GM18508 (cell line): ENCODE data around the gene KCNQ2.

ENCODE experiments used
- ATAC-seq: cut with Tn5 transposase; IDR thresholded peaks from one replicate; pipeline ENCODE4 v1.9.1; 2021; ENCODE audit warnings: moderate number of reproducible peaks; ENCODE audit not compliant: insufficient read depth, unreplicated experiment

The KCNQ2 gene

DNA sequence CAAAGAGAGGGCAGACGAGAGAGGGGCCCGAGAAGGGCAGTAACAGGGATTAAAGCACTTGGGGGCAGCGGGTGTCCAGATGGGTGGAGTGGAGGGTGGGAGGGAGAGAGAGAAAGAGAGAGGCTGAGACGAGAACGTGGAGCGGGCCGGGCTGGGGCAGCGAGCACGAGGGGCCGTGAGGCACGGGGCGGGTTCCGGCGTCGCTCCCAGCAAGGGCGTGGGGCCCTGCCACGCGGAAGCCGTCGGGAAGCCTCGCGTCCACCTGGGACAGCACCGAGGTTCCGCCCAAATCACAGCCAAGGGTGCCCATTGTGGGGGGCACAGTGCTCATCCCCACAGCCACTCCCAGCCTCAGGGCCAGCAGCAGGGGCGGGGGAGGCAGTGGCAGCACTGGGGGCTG is 49.8 kb downstream of the KCNQ2 start:
- no peak for ATAC-seq

DNA sequence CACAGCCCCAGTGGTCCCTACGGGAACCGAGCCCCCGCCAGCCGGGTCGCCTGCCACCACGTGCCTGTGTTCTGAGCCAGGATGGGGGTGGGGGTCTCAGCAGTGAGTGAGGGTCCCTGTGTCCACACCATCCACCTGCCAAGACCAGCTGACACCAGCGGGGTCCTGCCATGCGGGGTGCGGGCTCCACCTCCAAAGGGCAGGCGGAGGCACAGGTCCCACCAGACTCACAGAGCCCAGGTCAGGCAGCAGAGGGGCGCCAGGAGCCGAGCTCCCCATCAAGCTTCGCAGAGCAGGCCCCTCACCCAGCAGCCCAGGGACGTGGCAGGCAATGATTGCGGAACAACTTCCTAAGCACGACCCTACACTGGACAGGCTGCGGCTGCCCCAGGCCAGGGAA is 50.5 kb downstream of the KCNQ2 start:
- ATAC-seq, result no peak

DNA sequence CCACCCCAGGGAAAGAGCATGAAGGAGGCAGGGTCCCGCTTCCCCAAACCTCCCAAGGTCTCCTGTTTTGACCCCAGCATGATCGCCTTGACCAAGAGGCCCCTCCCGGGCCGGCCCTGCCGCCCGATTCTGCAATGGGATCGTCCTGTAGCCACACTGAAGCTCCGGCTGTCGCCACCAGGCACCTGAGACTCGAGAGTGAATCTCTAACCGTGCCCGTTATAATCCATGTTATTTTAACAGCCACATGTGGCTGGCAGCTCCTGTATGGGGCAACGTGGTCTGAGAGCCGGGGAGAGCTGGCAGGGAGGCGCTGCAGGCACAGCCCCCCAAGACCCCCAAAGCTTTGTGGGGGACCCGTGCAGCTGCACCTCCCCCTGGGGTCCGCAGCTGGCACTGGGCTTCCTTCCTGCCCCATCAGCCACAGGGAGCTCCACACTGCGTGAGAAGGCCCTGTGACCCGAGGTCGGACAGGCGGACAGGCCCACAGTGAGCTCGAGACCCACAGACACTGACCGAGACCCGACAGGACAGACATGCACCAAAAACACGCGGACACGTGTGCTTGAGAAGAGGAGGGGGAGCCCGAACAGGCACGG is 51.3 kb downstream of the KCNQ2 start:
- no peak for ATAC-seq

DNA sequence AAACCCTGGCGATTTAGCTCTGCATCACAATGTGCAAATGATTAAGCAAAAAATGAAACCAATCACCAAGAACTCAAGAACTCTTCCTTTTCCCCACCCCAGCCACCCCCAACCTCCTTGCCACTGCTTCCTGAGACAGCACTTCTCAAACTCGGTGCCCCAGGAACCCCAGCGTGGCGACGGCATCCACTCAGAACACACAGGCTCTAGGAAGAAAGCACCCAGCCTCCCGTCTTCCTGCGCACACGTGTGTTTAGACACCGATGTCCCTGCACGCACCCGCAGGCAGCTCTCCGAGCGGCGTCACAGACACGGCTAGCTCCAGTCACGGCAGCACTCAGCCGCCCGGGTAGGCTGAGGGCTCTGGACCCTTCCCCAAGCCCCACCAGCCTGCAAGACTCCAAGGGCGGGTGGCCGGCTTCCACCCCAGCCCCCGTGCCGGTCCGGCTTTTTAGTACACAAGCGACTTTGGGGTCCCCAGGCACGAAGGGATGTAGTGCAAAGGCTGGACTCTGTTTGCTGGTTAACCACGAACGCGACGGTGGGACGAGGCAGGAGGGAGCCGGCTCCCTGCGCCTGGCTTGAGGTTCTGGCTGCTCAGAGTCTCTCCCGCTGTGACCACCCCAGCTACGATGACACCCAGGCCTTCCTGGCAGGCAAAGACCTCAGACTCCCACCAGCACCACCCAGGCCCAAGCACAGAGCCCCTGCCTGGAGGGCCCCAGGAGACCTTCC is 51.9 kb downstream of the KCNQ2 start:
- no peak for ATAC-seq

DNA sequence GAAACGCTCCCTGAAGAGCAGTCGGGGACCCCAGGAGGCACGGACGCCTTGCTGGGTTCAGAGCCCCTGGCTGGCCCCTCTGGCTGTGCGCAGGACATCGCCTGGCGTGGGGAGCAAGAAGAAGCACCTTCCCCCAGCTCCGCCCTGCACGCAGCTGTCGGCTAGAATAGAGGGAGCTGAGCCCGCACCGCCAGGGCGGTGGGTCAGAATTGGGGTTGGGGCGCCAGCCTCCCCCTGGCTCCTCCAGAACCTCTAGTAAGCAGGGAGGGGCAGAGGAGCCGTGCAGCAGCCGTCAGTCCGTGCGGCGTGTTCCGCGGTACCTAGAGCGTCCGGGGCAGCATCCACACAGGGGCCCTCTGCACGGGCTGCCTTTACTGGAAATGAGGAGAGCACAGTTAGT is 53.2 kb downstream of the KCNQ2 start:
- no peak for ATAC-seq

DNA sequence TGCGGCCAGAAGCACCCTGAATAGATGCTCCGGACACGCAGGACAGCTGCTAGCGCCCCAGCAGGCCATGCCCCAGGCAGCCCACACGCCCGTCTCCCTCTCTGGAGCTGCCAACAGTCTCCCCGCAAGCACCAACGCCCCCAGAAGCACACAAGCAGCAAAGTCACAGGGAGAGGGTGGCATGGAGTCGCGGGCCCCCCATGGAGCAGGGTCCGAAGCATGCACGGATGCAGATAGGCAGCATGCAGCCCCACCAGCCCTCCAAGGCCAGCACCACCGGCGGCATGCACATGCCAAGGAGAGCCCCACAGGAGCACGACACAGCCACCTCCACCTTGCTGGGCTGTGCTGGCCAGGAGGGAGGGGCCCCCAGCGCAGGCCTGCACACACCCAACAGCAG is 53.8 kb downstream of the KCNQ2 start:
- ATAC-seq, result no peak

DNA sequence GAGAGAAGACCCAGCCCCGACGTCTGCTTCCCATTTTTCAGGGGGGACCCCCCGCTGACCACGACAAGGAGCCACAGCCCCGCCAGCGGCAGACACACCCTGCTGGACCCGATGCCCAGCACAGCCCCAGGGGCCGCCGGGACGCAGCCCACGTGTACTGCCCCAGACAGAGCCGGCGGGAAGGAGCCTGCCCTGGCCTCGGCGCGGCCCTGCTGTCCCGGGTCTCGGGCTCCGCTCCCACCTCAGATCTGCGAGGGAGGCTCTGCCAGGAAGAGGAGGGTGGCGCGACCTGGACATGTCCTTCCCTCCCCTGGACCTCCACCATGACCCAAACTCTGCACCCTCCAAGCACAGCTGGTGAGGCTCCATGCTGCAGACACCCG is 54.7 kb downstream of the KCNQ2 start:
- no peak for ATAC-seq

DNA sequence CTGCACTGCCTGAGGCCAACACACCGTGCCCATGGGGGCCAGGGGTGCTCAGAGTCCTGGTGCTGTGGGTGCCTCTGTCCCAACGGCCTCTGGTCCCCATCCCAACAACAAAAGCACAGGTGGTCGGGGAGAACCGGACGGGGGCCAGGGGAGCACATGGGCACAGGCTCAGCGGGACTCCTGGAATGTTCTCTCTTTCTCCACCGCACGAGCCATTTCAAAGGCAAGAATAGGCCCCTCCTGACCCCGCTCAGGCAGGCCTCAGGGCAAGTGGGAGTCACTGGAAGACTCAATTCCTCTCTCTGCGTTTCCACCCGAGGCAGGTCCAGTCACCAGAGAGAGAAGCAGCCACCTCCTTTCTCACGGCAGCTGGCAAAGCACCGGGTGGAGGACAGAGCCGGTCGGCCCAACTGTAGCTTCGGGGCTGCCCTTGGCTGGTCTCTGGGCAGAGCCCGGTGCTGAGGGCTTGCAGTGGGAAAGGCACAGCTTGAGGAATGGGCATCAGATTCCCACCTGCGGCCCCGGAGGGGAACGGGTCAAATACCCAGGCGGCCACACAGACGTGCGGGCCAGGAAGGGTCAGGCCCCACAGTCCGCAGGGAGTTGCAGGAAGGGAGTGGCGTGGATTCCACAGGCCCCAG is 55.2 kb downstream of the KCNQ2 start:
- ATAC-seq, result no peak

DNA sequence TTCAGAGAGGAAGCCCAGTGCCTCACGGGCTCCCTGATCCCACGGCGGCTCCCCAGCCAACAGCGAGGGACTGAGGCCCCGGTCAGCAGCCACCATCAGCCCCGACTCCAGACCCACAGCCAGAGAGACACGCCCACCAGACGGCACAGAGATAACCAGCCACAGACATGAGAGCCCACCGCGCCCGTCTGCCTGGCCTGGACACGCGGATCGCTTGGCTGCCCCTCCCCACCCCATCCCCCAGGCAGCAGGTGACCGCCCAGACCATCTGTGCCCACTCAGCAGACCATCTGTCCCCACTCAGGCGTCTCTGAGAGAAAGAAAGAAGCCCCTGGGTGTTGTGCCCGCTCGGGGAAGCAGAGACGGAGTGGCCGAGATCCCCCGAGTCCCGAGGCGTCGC is 55.8 kb downstream of the KCNQ2 start:
- ATAC-seq, result no peak

DNA sequence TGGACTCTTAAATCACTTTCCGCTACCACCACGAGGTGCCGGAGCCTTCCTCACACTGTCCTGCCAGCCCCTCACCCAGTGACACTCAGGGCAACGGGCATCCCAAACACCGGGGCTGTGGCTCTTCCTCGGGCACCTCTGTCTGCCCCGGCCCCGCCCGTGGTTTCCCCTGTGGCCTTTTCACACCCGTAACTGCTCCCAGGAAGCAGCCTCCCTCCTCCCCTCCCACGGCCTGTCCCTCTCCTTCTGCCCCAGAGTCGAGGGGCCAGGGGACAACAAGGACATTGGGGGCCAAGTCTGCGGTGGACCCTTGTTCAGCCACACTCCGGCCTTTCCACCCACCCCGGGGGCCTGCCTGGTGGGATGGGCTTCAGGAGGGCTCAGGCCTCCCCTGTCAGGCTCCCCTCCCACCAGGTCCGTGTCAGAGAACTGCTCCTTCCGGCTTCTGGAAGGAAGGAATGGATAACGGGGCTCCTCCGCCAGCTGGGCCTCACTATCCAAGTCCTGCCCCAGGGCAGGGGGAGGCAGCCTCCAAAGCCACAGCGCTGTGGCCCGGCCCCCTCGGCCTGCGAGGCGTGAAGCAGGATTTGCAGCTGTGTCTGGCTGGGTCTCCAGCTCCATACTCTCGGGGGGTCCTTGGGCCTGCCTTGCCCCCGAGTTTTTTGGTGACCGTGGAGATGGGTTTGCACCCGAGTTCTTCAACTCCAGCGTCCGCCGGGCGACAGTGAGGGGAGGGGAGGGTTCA is 56.6 kb downstream of the KCNQ2 start:
- ATAC-seq, result no peak

DNA sequence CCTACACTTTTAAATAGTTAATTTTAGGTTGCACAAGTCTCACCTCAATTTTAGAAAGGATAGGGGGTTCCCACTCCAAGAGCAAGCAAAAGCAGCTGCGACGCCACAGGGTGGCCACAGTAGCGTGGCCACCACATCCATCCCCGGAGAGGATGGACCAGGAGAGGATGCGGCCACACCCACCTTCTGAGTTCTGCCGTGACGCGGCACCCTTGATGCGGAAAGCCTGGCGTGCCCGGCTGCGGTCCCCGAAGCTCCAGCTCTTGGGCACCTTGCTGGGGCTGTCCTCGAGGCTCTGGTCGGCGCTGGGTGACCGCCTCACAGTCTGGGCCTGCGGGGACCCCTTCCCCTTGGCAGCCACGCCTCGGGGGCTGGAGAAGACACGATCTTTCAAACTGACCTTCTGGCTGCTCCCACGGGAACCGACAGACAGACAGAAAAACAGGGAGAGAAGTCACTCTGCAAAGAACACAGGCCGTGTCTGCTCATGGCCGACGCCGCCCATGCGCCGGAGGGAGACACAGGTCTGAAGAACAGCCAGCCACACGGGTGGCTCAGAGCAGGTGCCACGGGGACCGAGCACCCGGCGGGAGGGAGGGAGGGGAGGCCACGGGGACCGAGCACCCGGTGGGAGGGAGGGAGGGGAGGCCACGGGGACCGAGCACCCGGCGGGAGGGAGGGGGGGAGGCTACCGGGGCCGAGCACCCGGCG is 57.6 kb downstream of the KCNQ2 start:
- ATAC-seq, result no peak

DNA sequence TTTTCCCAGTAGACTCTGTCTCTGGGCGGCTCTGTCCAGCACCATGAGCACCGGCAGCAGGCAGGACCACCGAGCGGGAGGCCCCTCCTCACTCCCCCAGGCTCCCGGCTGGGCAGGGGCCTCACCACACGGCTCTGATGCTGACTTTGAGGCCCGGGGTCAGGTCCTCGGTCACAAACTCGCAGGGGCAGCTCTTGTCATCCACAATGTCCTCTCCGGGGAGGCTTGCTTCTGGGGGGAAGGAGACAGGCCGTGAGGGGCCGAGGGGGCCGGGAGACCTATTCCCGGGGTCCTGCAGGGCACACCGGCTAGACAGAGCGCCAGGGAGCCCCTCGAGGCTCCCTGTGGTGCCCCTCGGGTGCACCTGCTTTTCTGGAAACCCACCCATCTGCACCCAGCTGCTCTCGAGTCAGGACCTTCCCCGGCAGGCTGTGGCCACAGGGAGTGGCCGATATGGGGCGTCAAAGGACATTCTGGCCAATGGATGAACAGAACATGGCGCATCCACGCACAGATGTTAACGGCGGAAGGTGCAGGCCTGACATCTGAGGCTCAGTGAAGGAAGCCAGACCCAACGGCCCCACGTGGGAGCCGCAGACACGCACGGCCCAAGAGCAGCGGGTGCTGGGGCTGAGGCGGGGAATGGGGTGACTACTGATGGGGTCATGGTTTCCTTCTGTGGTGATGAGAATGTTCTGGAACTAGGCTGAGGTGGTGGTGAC is 58.3 kb downstream of the KCNQ2 start:
- no peak for ATAC-seq

DNA sequence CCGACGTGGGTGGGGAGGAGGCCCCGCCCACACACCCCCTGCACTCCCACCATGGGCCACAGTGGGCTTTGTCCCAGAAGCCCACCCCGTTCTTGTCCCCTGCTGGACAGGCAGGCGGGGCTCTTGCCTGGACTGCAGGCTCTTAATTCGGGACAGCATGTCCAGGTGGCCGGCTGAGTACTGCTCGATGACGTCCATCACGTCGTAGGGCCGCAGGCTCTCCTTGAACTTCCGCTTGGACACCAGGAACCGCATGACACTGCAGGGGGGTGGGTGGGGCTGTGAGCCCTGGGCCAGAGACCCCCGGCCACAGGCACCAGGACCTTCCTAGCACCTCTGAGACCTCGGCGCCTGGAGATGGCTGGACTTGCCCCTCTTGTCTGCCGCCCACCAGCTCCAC is 59.1 kb downstream of the KCNQ2 start:
- no peak for ATAC-seq

DNA sequence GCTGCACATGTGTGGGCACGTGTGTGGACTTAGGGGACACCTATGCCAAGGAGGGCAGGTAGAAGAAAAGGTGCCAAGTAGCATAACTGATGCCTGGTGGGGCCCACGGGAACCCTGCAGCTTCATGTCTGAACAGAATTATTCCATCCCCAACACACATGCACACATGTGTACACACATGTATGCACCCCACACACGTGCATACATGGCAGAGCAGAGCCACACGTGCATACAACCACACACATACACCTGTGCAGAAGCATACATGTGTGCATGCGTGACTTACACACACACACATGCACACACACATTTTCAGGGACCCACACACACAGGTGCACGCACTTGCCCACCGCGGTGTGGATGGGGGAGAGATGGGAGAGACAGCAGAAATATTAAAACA is 59.6 kb downstream of the KCNQ2 start:
- ATAC-seq, result no peak

DNA sequence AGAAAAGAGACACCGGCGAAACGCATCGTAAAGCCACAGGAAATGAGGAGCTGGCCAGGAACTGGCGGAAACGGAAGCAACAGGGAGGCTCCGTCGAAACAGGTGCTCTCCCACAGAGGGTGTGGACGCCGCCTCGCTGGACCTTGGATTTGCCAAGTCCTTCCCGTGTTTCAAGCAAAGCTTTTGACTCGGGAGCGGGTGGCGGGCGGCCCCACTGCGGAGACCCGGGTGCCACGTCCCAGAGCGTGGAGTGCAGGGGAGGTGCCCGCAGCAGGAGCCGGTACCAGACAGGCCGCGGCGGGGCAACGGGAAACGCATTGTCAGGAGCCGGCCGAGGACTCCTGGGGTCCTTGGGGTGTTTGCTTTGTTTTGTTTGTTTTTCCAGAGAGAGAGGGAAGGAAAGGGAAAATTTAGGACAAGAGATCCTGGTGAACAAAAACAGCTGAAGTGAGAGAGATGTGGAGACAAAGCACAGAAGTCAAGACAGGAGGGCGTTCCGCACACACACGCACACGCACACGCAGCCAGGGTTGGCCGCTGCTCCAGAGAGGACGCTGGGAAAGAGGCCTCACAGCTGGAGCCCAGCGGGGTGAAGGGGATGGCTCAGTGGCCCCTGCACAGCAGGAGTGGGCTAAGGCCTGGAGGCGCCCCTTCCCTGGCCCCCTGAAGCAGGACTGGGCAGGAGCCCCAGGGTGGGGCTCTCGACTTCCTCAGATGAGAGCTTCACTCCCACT is 60.4 kb downstream of the KCNQ2 start:
- no peak for ATAC-seq

DNA sequence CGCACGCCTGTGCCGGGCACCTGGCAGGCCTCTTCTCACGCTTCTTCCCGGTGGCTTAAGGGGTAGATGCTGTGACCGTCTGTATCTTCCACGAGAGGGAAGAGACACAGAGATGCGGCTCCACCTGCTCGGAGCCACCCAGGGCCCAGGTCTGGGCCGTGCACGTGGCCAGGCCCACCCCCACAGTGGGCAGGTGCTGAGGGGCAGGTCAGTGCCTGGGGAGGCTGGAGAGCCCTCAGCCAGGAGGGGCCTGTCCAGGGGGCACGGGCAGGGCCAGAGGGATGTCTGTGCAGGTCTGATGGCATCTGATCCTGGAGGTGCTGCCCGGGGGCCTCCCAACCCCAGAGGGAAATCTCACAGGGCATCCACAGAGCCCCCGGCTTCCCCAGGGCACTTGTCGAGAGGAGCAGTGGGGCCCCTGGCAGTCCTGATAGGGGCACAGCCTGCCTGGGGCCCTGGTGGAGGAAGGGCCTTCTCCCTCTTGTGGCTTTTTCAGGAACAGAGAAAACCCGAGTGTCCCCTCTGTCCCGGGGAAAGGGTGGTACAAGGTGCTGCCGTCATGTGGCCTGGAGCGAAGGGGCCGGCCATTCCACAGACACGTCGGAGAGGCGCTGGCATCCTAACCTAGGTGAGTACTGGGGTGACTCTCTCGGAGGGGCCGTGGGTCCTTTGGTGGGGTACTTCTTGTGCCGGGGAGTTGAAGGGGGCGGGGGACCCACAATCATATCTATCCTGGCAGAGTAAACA is 61.1 kb downstream of the KCNQ2 start:
- ATAC-seq, result no peak

DNA sequence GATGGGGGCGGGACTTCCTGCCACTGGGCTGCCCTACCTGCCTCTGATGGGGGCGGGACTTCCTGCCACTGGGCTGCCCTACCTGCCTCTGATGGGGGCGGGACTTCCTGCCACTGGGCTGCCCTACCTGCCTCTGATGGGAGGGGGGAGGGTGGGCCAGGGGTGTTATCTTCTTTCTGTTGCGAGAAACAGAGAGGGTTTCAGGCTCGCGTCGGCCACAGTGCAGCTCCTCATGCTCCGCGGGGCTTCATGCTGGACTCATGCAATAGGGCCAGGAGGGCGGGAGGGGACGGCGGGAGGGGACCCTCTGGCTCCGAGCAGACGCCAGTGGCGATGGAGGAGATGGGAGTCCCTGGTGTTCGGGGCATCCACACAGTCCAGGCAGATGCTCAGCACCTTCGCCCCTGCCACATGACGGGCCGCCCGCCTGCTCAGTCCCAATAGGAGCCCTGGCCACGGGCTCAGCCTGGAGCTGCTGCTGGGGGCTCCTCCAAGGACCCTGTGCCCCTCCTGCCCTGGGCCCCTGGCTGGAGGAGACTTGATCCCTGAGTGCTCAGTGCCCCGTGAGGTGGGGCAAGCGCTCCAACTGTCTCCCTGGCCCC is 62.5 kb downstream of the KCNQ2 start:
- ATAC-seq, result no peak
